HFFc6 (cell line): Measurements from ENCODE around the gene P2RX3. TPM values are rescaled to one million over a fixed set of nuclear protein-coding genes. Genes with fewer than 3 reads are reported as not detected.

Experiments
- DNase-seq: peaks from one replicate; pipeline ENCODE4 v3.0.0-alpha.2; 2018
- H3K27ac Mint-ChIP-seq: 2 replicates; pipeline ENCODE4 v1.8.0; 2020; ENCODE audit warnings: mild to moderate bottlenecking, mixed read lengths
- H3K27me3 Mint-ChIP-seq: 2 replicates; pipeline ENCODE4 v1.8.0; 2021; ENCODE audit warnings: mild to moderate bottlenecking, moderate library complexity, mixed read lengths; ENCODE audit not compliant: insufficient read depth
- H3K36me3 Mint-ChIP-seq: 2 replicates; pipeline ENCODE4 v1.8.0; 2021; ENCODE audit warnings: low read depth, mixed read lengths
- H3K4me1 Mint-ChIP-seq: 2 replicates; pipeline ENCODE4 v1.8.0; 2020; ENCODE audit warnings: low read depth, mixed read lengths
- H3K4me3 Mint-ChIP-seq: 2 replicates; pipeline ENCODE4 v1.8.0; 2020; ENCODE audit warnings: mild to moderate bottlenecking, moderate library complexity, mixed read lengths
- H3K9me3 Mint-ChIP-seq: 2 replicates; pipeline ENCODE4 v1.8.0; 2020; ENCODE audit warnings: mild to moderate bottlenecking, mixed read lengths
- CTCF ChIP-seq: fragments of 200-600 bp; sonication (generic); IDR thresholded peaks from 2 replicates; pipeline ENCODE4 v1.5.0; 2021; ENCODE audit warnings: antibody characterized with exemption, mild to moderate bottlenecking
- total RNA-seq, 6 experiments: library from RNA; stranded (reverse); fragmentation: NEBNext Ultra II Directional; extraction: Animal tissue kit (Norgen Biotek cat#: 25700); gene quantifications; 2 replicates in 1 of 6; 3 replicates in 5 of 6; pipeline ENCODE4 v1.2.3, GENCODE V29; 2021

The P2RX3 gene
- total RNA-seq, 6 experiments from 2014 or later, result not detected

- Mint-ChIP-seq H3K4me3 (peak overlapping the region; percentile 93), H3K9me3 (no peaks in the 10 kb centered on the region), H3K27me3 (0 out of 2 replicates have a peak, but pooled peaks cover 5% of the 10 kb centered on the region), H3K27ac (peak overlapping the region; percentile 97), H3K4me1 (peaks cover 64% of the 10 kb centered on the region), H3K36me3 (peaks cover 23% of the 10 kb centered on the region)
- no peak for DNase-seq
- TF ChIP-seq CTCF, result no peak
Measured at GRCh38 chr11:57321388-57322255, 16.5 kb upstream of the P2RX3 start.

GRCh38 chr11:57322256-57323166 is 15.6 kb upstream of the P2RX3 start:
- Mint-ChIP-seq H3K4me3 (peak overlapping the region; percentile 93), H3K9me3 (no peaks in the 10 kb centered on the region), H3K36me3 (peaks cover 32% of the 10 kb centered on the region), H3K4me1 (peaks cover 73% of the 10 kb centered on the region), H3K27ac (peak overlapping the region; percentile 97), H3K27me3 (0 out of 2 replicates have a peak, but pooled peaks cover 5% of the 10 kb centered on the region)
- no peak; the same call in 1 of the 2 replicates for TF ChIP-seq CTCF
- peak; percentile 98 for DNase-seq

- Mint-ChIP-seq H3K27me3 (peaks cover 5% of the 10 kb centered on the region; the same call in 1 of the 2 replicates), H3K9me3 (no peaks in the 10 kb centered on the region), H3K4me1 (peaks cover 68% of the 10 kb centered on the region), H3K36me3 (peaks cover 36% of the 10 kb centered on the region), H3K27ac (peak overlapping the region; percentile 97), H3K4me3 (peak overlapping the region; percentile 93)
- peak; percentile 41 for DNase-seq
- TF ChIP-seq CTCF, result peak; percentile 50
Measured at GRCh38 chr11:57323167-57323854, 14.8 kb upstream of the P2RX3 start.

GRCh38 chr11:57323855-57324153 is 14.3 kb upstream of the P2RX3 start:
- TF ChIP-seq CTCF, result no peak
- no peaks in the 10 kb centered on the region for H3K9me3 Mint-ChIP-seq
- DNase-seq, result no peak
- peaks cover 5% of the 10 kb centered on the region; the same call in 1 of the 2 replicates for H3K27me3 Mint-ChIP-seq
- peak overlapping the region; percentile 97 for H3K27ac Mint-ChIP-seq
- H3K4me3 Mint-ChIP-seq, result peak overlapping the region; percentile 93
- H3K4me1 Mint-ChIP-seq, result peaks cover 67% of the 10 kb centered on the region
- H3K36me3 Mint-ChIP-seq, result peaks cover 40% of the 10 kb centered on the region
